HG03196 (cell line): ENCODE measurements around the gene LRCH1.

Experiments
- ATAC-seq: cut with Tn5 transposase; IDR thresholded peaks from one replicate; pipeline ENCODE4 v1.9.1; 2021; ENCODE audit not compliant: unreplicated experiment

The LRCH1 gene

GRCh38 chr13:46663206-46664037, 110.5 kb downstream of the LRCH1 start:
- no peak for ATAC-seq

GRCh38 chr13:46664195-46664594, 111.2 kb downstream of the LRCH1 start:
- ATAC-seq, result no peak

- ATAC-seq, result no peak
Observed at GRCh38 chr13:46665248-46665632, 112.3 kb downstream of the LRCH1 start.

- peak; percentile 44 for ATAC-seq
Observed at GRCh38 chr13:46665633-46666482, 112.9 kb downstream of the LRCH1 start.

GRCh38 chr13:46666727-46667456, 113.9 kb downstream of the LRCH1 start:
- ATAC-seq, result no peak

GRCh38 chr13:46667687-46668281, 114.8 kb downstream of the LRCH1 start:
- ATAC-seq, result peak; percentile 59

GRCh38 chr13:46668302-46668720, 115.3 kb downstream of the LRCH1 start:
- peak; percentile 15 for ATAC-seq

- ATAC-seq, result no peak
Observed at GRCh38 chr13:46668931-46669525, 116.1 kb downstream of the LRCH1 start.

GRCh38 chr13:46672338-46673090, 119.5 kb downstream of the LRCH1 start:
- no peak for ATAC-seq

- no peak for ATAC-seq
Observed at GRCh38 chr13:46675016-46675415, 122.0 kb downstream of the LRCH1 start.

GRCh38 chr13:46676378-46676725, 123.4 kb downstream of the LRCH1 start:
- ATAC-seq, result no peak

- peak; percentile 86 for ATAC-seq
Observed at GRCh38 chr13:46679369-46680120, 126.6 kb downstream of the LRCH1 start.

GRCh38 chr13:46682015-46682414, 129.0 kb downstream of the LRCH1 start:
- no peak for ATAC-seq

GRCh38 chr13:46682707-46683106, 129.7 kb downstream of the LRCH1 start:
- ATAC-seq, result no peak

GRCh38 chr13:46683676-46684260, 130.8 kb downstream of the LRCH1 start:
- no peak for ATAC-seq

GRCh38 chr13:46684287-46685001, 131.5 kb downstream of the LRCH1 start:
- no peak for ATAC-seq

- no peak for ATAC-seq
Observed at GRCh38 chr13:46685006-46685730, 132.2 kb downstream of the LRCH1 start.

- ATAC-seq, result no peak
Observed at GRCh38 chr13:46686171-46686570, 133.2 kb downstream of the LRCH1 start.
